Body of pancreas (tissue), 4 donors: ENCODE data around the gene LCAT. TPM values are rescaled to one million over a fixed set of nuclear protein-coding genes. Genes with fewer than 3 reads are reported as not detected.
A peak's percentile ranks its signal among the peaks of the same experiment; 100 is the strongest.

Experiments used
- ATAC-seq: fragments of 150-250 bp; one replicate; pipeline ENCODE4 v1.9.1; 2016
- DNase-seq, 4 donors: peaks; one replicate each; pipeline ENCODE4 v3.0.0-alpha.2; 2019
- H3K27ac ChIP-seq, 4 donors: fragments of 200-600 bp; sonication (generic); 1 replicate in 3 of 4; 2 replicates in 1 of 4; pipeline versions ENCODE4 v1.5.1 to v1.6.1; 2016 to 2019; ENCODE audit warnings: mild to moderate bottlenecking in 1 of 4, mixed read lengths in 1 of 4, moderate library complexity in 1 of 4
- H3K27me3 ChIP-seq, 2 donors: fragments of 200-600 bp; sonication (generic); one replicate each; pipeline ENCODE4 v1.6.0; 2016; ENCODE audit warnings: mild to moderate bottlenecking in 1 of 2
- H3K36me3 ChIP-seq, 2 donors: fragments of 200-600 bp; sonication (generic); replicated peaks in 1 of 2; 2 replicates each; pipeline ENCODE4 v1.5.1; 2016; ENCODE audit warnings: low read depth in 2 of 2; ENCODE audit not compliant: insufficient read depth in 1 of 2
- H3K4me1 ChIP-seq: fragments of 200-600 bp; sonication (generic); one replicate; pipeline ENCODE4 v1.6.0; 2016
- H3K4me3 ChIP-seq, 2 donors: fragments of 200-600 bp; sonication (generic); 1 replicate in 1 of 2; 2 replicates in 1 of 2; pipeline ENCODE4 v1.5.1; 2016 to 2019
- H3K9me3 ChIP-seq, 3 donors: fragments of 200-600 bp; sonication (generic); 1 replicate in 2 of 3; 2 replicates in 1 of 3; pipeline ENCODE4 v1.5.1; 2016
- POLR2A ChIP-seq, 3 donors: fragments of 450-650 bp; IDR thresholded peaks; one replicate each; pipeline ENCODE4 v1.6.1; 2016; ENCODE audit warnings: antibody characterized with exemption in 3 of 3, mild to moderate bottlenecking in 2 of 3
- WGBS, 2 donors: methylation state at CpG; one replicate each; pipeline ENCODE4 v1.1.5; 2017; 5-methylcytosine and 5-hydroxymethylcytosine counted together
- intact Hi-C: fragments of 100-400 bp; cut with DNase I; formaldehyde crosslinking; loops from one replicate; pipeline ENCODE4 v1.15.1; 2023
- total RNA-seq, 2 donors: library from RNA; depleted of rRNA; stranded (reverse); fragments of >200 nt; gene quantifications; one replicate each; pipeline ENCODE4 v1.1.0, GENCODE V29; 2016
- TF ChIP-seq, protein P1 (sequence below), 7 experiments: fragments of 450-650 bp in 4 of 7; fragments of 200-600 bp in 3 of 7; sonication (generic) in 3 of 7; IDR thresholded peaks; one replicate each; pipeline ENCODE4 v1.5.1; 2016 to 2019; ENCODE audit warnings: antibody characterized with exemption in 7 of 7

Gene LCAT
- total RNA-seq, 2 donors from 2014 or later: 7.5 to 17.8 TPM

DNA sequence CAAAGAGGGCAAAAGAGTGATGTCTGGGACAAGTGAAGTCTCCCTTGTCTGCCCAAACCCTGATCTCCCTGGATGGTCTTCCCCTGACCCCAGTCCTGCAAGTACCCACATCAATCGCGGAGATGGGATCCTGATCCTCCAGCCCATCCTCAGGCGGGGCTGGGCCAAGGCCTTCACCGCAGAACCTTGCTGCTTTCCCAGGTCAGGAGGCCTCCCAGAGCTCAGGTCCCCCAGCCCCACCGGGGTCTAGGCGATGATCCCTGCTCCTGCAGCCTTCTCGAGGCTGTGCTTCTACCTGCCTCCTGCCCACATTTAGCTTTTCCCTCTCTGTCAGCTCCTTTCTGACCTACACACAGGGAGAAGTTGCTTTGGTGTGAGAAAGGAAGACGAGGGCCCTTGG lies 18.2 kb upstream of the LCAT start:
- no peak for DNase-seq
- Histone ChIP-seq H3K36me3 (peaks cover 0 to 2% of the 10 kb centered on the region in 2 donors), H3K4me3 (no peak overlapping the region), H3K27ac (peak overlapping the region in 2 of 4 donors; percentile 48 to 64), H3K4me1 (peaks cover 48% of the 10 kb centered on the region), H3K9me3 (no peaks in the 10 kb centered on the region), H3K27me3 (no peaks in the 10 kb centered on the region)
- intact Hi-C loops: no loop called here
- WGBS, 2 donors: 95 to 97% methylated on average over 6 to 8 of the region's 8 CpGs
- ATAC-seq: no peak
- no peak for TF ChIP-seq POLR2A (IDR thresholded peaks at IDR 0.05)
- TF ChIP-seq, protein P1, sequence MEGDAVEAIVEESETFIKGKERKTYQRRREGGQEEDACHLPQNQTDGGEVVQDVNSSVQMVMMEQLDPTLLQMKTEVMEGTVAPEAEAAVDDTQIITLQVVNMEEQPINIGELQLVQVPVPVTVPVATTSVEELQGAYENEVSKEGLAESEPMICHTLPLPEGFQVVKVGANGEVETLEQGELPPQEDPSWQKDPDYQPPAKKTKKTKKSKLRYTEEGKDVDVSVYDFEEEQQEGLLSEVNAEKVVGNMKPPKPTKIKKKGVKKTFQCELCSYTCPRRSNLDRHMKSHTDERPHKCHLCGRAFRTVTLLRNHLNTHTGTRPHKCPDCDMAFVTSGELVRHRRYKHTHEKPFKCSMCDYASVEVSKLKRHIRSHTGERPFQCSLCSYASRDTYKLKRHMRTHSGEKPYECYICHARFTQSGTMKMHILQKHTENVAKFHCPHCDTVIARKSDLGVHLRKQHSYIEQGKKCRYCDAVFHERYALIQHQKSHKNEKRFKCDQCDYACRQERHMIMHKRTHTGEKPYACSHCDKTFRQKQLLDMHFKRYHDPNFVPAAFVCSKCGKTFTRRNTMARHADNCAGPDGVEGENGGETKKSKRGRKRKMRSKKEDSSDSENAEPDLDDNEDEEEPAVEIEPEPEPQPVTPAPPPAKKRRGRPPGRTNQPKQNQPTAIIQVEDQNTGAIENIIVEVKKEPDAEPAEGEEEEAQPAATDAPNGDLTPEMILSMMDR (IDR thresholded peaks at IDR 0.05): no peak

GRCh38 chr16:67961551-67961957 lies 17.6 kb upstream of the LCAT start:
- DNase-seq (peak; percentile 92 to 99 (median 98)), ATAC-seq (peak; percentile 89)
- no peak overlapping the region for H3K4me3 ChIP-seq
- TF ChIP-seq, protein P1 (IDR thresholded peaks at IDR 0.05): no peak
- TF ChIP-seq POLR2A (IDR thresholded peaks at IDR 0.05): no peak
- H3K9me3 ChIP-seq: no peaks in the 10 kb centered on the region
- WGBS, 2 donors: 20 to 24% methylated on average over 1 to 13 of the region's 13 CpGs
- H3K36me3 ChIP-seq: peaks cover 0 to 2% of the 10 kb centered on the region in 2 donors
- intact Hi-C loops: no loop called here
- peak overlapping the region in 3 of 4 donors; percentile 43 to 67 (median 64) for H3K27ac ChIP-seq
- H3K27me3 ChIP-seq: no peaks in the 10 kb centered on the region
- H3K4me1 ChIP-seq: peaks cover 43% of the 10 kb centered on the region

DNA sequence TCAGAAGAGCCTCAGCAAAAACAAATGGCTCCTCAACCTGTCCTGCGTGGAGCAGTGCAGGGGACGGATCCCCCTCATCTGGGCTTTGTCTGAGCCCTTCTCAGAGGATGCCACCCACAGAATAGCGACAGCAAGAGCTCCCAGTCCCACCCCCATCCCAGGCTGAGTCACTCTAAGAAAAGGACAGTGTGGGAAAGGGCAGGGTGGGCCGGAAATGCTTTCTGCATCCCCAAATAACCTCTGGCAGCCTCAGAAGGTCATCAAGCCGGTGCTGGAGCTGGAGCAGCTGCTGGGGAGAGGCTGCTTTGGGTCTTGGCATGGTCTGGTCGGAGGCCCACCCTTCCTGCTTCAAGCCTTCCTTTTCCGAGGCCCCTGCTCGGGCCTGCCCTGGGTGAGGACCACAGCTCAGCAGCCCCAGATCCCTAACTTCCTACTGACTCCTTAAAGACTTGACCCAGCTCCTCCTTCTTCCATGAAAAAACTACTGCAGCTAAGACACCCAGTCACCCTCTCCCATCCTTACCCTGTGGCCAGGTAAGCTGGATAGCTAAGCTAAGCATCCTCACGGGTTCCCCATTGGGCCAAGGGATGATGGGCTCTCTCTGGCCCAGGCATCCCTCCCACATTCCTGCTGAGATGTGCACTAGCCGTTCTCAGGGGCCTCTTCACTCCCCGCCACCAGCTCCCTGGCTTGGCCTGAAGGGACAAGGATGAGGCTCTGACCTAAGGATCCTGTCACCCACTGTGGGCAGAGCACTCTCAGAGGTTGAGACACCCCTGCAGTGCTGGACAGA lies 15.8 kb upstream of the LCAT start:
- Histone ChIP-seq H3K27ac (peak overlapping the region in 3 of 4 donors; percentile 20 to 58 (median 34)), H3K36me3 (peaks cover 0 to 2% of the 10 kb centered on the region in 2 donors), H3K27me3 (no peaks in the 10 kb centered on the region), H3K4me1 (peaks cover 26% of the 10 kb centered on the region), H3K9me3 (no peaks in the 10 kb centered on the region), H3K4me3 (no peak overlapping the region)
- ATAC-seq: peak; percentile 36
- intact Hi-C loops: no loop called here
- DNase-seq: peak in 3 of 4 donors; percentile 13 to 61 (median 35)
- WGBS, 2 donors: 76 to 82% methylated on average over 8 to 11 of the region's 11 CpGs
- TF ChIP-seq, protein P1 (IDR thresholded peaks at IDR 0.05): no peak
- no peak for TF ChIP-seq POLR2A (IDR thresholded peaks at IDR 0.05)

- H3K36me3 ChIP-seq: peaks cover 0 to 2% of the 10 kb centered on the region in 2 donors
- no peaks in the 10 kb centered on the region for H3K27me3 ChIP-seq
- no peak overlapping the region for H3K27ac ChIP-seq
- intact Hi-C loops: no loop called here
- DNase-seq (peak in 1 of 4 donors; percentile 6), ATAC-seq (no peak)
- peaks cover 16% of the 10 kb centered on the region for H3K4me1 ChIP-seq
- no peaks in the 10 kb centered on the region for H3K9me3 ChIP-seq
- TF ChIP-seq POLR2A (IDR thresholded peaks at IDR 0.05): no peak
- TF ChIP-seq, protein P1 (IDR thresholded peaks at IDR 0.05): no peak
- WGBS, 2 donors: 96 to 100% methylated on average over 1 to 9 of the region's 9 CpGs
- no peak overlapping the region for H3K4me3 ChIP-seq
Measured at GRCh38 chr16:67957622-67958021, 13.7 kb upstream of the LCAT start.
